ENCODE results near the gene CRKL.
"Not testable (repeated sequence)": the region's sequence is repeated elsewhere in the genome, so short reads cannot be mapped to it uniquely, and the experiment has no call there.

CRKL gene

DNA sequence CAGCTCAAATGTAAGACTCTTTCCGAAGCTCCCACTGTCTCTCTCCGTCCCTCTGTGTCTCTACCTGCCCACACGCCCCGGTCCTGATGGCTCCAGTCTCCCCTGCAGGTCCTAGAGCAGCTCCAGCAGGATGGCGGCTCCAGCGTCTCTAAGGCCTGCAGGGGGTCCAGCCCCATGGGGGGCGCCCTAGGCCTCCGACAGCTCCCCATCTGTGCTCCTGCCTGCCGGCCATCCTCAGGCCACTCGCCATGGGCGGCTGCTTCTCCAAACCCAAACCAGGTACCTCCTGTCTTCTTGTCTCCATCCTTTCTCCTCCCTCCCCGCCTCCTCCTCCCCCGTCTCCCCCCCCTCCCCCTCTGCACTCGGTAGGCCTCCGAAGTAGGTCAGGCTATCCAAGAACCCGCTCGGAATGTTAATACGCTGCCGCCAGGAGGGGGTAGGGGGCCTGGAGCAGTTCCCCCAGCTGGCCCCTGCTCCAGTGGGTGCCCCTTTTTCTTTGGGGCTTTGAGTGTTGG lies 50.5 kb downstream of the CRKL start:
- no peak for DNase-seq

- no peak for DNase-seq
Measured at GRCh38 chr22:20968281-20968977, 51.2 kb downstream of the CRKL start.

DNA sequence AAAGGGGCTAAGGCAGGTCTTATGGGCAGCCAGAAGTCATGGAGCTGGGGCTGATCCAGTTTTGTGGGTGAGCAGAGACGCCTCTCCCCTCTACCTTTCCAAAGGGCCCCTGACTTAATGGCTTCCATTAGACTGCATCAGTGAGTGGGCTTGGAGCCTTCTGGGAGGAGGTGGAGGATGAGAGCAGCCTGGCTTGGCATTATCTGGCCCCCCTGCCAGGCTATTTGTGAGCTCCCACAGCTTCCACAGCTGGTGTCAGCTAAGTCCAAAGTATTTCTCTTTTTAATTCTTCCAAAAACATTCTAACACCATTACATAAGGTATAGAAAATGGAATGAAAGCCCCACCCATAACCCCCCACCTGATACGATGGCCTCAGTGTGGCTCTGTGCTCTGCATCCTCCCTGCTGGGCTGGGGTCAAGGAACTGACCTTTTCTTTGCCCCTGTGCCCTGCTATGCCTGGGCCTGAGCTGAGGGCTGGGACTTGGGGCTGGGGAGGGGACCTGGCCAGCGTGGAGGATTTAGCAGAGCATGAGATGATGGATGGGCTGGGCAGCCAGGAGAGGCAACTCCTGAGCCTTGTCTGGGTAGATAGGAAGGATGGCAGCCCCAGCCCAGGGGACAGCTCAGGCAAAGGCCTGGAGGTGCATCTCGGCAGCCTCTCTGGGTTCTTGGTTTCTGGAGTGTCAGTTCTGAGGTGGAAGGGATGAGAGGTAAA lies 53.9 kb downstream of the CRKL start:
- DNase-seq: no peak

GRCh38 chr22:20972014-20972694 lies 54.9 kb downstream of the CRKL start:
- DNase-seq: not testable (repeated sequence)

- no peak for DNase-seq
Measured at GRCh38 chr22:20972933-20973577, 55.8 kb downstream of the CRKL start.

- DNase-seq: no peak
Measured at GRCh38 chr22:20973634-20974286, 56.6 kb downstream of the CRKL start.

DNA sequence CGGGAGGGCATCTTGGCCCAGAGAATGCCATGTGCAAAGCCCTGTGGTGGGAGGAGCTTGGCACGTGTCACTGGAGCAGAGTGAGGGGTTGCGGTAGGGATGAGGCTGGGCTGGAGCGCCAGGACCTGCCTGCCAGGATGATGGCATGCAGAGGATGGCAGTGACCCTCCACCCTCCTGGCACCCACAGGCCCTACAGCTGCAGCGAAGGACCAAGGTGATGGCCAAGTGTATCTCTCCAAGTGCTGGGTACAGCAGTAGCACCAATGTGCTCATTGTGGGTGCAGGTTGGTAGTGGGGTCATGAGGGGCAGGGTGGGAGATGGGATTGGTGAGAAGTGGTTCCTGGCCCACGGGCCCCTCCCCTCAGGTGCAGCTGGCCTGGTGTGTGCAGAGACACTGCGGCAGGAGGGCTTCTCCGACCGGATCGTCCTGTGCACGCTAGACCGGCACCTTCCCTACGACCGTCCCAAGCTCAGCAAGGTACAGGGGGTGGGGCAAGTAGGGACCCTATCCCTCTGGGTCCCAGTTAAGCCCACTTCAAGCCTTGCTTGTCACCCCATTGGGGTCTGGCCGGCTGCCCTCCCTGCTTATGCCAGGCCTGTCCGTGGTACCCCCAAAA lies 57.2 kb downstream of the CRKL start:
- DNase-seq: no peak

DNA sequence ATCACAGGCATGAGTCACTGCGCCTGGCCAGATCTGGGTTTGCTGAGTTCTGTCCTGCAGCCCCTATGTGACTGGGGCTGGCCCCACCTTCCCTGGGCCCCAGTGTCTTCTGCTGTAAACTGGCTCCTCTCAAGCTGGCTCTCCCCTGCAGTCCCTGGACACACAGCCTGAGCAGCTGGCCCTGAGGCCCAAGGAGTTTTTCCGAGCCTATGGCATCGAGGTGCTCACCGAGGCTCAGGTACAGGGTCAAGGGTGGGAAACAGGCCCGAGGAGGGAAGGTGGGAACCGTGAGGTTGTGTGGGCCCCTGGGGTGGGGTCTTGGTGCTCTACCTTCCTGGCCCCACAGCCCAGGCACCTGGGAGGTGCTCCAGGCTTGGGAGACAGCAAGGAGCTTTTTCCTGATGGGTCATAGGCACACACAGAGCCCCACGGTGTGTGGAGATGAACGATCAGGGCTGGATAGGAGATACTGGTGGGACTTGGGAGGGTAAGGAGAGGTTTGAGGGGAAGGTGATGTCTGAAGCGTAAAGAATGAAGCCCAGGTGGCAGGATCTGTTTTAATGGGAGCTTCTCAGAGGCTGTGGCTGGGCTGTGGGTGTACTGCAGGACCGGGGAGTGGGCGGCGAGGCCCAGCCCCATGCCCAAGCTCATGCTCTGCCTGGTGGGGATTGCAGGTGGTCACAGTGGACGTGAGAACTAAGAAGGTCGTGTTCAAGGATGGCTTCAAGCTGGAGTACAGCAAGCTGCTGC lies 58.5 kb downstream of the CRKL start:
- no peak for DNase-seq

GRCh38 chr22:20976291-20976877 lies 59.2 kb downstream of the CRKL start:
- DNase-seq: no peak

DNA sequence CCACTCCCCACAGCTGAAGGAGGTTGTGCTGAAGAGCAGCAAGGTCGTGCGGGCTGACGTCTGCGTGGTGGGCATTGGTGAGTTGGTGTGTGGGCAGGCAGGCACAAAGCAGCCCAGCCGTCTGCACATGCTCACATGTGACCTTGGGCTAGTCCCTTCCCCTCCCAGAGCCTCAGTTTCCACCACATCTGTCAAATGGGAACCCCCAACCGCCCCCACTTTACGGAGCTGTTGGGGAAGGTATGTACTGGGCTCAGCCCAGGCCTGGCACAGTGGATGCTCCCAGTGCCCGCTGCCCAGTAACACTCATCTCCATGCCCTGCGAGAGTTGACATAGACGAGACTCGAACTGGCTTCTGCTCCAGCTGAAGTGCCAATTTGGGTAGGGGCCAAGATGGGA lies 59.8 kb downstream of the CRKL start:
- no peak for DNase-seq

GRCh38 chr22:20977516-20978170 lies 60.4 kb downstream of the CRKL start:
- no peak for DNase-seq

DNA sequence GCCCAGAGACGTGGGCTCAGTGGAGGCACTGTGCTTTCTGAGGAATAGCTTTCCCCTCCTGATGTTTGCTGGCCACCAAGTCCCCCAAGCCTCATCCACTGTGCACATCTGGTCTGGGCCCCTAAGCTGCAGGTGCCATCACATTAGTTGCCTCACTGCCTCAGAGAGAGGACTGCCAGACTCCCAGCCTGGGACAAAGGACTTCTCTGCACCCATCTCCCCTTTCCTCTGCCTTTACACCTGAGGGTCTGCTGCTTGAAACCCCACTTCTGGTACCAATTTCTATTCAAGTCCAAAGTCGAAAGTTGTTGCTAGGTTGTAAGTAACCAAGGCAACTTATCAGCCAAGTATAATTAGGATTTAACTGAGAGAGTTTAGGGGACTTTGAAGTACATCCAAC lies 61.2 kb downstream of the CRKL start:
- no peak for DNase-seq

- DNase-seq: peak; percentile 82
Measured at GRCh38 chr22:20979243-20979809, 62.1 kb downstream of the CRKL start.

GRCh38 chr22:20979940-20980453 lies 62.8 kb downstream of the CRKL start:
- no peak for DNase-seq

- no peak for DNase-seq
Measured at GRCh38 chr22:20980523-20980922, 63.3 kb downstream of the CRKL start.

DNA sequence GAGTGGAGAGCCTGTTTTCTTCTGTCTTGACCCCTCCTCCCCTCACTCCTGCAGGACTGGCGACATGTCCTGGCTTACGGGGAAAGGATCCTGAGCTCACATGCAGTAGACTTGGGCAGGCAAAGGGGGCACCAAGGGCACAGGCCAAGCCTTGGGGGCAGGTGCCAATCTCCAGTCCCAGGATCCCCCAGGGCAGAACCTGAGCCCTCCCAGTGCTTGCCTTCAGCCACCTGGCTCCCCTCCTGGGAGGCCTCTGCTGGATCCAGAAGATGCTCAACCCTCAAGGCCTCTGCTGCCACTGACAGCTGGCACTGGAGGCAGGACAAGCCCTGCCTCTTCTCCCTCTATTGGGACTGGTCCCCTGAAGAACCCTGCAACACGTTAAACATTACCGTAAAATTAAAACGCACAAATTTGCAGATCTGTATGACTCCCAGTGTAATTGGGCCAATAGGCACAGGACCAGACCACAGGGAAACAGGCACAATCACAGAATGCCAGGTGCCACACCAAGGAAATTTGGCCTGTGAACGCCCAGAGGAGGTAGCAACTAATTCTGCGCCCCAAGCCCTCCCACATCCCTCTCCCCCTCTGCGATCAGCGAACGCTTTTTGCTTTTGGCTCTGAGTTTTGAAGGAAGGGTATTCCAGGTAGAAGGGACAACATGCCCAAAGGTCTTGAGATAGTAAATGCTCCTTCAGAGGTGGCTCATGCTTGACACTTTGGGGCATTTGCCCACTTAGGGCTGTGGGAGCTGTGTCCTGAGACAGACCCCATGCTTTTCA lies 63.9 kb downstream of the CRKL start:
- peak in 1 of 2 experiments; percentile 28 for DNase-seq

DNA sequence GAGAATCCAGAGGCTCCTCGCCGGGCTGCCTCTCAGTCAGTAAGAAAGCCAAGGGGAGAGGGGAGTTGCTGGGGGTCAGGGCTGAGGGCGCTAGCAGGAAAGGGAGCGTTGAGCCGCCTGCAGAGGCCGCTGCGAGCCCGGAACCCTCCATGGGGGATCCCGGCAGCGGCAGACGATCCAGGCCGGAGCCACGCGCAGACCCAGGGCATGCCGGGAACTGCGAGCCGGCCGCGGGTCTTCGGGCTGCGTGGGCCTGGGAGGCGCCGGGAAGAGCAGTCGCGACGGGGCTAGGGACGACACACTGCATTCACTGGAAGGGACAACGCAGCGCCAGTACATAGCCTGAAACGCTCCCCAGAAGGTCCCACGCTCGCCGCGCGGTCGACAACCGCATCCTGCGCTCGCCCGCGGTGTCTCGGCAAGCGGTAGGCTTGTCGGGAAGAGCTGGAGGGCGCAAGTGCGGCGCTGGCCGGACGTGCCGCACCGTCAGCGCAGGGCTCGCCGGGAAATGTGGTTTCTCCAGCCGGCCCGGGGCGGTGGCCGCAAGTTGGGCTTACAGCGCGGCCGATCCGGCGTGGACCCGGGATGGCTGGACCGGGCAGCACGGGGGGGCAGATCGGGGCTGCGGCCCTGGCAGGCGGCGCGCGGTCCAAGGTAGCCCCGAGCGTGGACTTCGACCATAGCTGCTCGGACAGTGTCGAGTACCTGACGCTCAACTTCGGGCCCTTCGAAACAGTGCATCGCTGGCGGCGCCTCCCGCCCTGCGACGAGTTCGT lies 64.8 kb downstream of the CRKL start, which contains the start of gene LZTR1:
Gene LZTR1, plus strand, starts transcription at position 511 of the 776 bp plus-strand sequence. Its CDS starts 75 bp downstream, at position 586.
- peak; percentile 81 to 85 for DNase-seq

DNA sequence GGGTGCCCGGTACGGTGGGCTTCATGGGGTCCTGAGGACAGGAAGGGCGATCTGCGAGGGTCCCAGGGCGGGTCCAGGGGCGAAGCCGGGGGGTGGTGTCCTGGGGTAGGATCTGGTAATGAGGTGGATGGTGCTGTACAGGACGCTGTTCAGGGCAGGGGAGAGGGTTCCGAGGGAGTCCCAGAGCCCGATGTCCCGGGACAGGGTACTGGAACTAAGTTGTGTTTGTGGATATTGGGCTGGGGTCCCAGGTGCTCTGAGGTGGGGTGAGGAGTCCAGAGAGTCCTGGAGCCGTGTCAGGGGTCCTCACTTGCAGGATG lies 65.3 kb downstream of the CRKL start:
- DNase-seq: no peak
